PC-9 (cell line): ENCODE measurements around the gene SCIN.

Experiments
- CTCF ChIP-seq: fragments of 200-600 bp; sonication (generic); conservative IDR thresholded peaks from 2 replicates; pipeline ENCODE4 v1.6.1; 2017; ENCODE audit warnings: mixed run types, antibody characterized with exemption, mild to moderate bottlenecking, moderate library complexity
- EZH2 ChIP-seq: fragments of 200-600 bp; sonication (generic); IDR thresholded peaks from 2 replicates; pipeline ENCODE4 v1.8.0; 2017; ENCODE audit warnings: antibody characterized with exemption, low read depth

GRCh38 chr7:12689451-12689850 lies 118.9 kb downstream of the SCIN start:
- no peak for TF ChIP-seq CTCF
- TF ChIP-seq EZH2: no peak
